Suppressor macrophage (primary cell): Measurements from ENCODE around the gene RNF150.
"Not testable (repeated sequence)": the region's sequence is repeated elsewhere in the genome, so short reads cannot be mapped to it uniquely, and the experiment has no call there.

Source experiments
- DNase-seq, 4 experiments: peaks; one replicate each; pipeline ENCODE4 v3.0.0-alpha.2; 2020 to 2022

Gene RNF150

DNA sequence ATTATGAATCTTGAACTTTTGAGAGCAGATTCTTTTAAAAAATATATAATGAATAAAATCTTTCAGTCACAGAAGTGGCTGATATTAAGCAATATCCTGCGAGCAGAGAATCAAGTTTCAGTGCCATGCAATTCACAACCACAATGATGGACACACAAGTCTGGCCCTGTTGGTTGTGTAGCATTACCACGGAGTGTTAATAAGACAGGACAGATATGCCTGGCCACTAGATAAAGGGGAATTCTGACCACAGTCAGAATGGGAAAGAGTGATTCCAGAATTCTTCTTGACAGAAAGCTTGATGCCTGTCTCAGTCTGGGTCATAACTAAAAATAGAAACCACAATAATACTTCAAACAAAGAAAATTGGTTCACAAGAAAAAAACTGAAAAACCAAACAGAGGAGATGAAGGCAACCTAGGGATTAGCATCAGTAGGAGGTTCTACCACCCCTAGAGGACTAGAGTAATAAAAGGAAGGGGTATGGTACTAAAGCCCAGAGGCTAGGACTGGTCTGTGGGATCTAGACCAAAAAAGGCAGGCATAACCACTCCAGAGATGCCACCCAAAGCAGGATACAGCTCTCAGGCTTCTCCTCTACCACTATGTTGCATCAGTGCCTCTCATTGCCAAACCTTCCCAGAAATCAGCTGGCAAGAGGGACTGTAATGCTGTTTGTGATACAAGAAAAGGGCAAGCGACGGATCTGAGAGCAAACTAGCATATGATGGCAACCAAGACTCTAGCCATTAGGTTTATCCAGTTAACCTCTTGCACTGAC, 59.0 kb downstream of the RNF150 start:
- DNase-seq: no peak

GRCh38 chr4:141066690-141067089, 66.6 kb downstream of the RNF150 start:
- no peak for DNase-seq

GRCh38 chr4:141065872-141066271, 67.4 kb downstream of the RNF150 start:
- no peak for DNase-seq

DNA sequence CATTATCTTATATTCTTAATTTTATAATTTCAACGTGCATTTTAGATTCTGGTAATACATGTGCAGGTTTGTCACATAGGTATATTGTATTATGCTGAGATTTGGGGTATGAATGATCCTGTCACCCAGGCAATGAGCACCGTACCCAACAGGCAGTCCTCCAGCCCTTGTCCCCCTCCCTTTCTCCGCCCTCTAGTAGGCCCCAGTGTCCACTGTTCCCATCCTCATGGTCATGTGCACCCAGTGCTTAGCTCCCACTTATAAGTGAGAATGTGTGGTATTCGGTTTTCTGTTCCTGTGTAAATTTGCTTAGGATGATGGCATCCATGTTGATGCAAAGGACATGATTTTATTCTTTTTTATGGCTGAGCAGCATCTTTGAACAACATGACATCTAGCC, 70.6 kb downstream of the RNF150 start:
- DNase-seq: no peak

DNA sequence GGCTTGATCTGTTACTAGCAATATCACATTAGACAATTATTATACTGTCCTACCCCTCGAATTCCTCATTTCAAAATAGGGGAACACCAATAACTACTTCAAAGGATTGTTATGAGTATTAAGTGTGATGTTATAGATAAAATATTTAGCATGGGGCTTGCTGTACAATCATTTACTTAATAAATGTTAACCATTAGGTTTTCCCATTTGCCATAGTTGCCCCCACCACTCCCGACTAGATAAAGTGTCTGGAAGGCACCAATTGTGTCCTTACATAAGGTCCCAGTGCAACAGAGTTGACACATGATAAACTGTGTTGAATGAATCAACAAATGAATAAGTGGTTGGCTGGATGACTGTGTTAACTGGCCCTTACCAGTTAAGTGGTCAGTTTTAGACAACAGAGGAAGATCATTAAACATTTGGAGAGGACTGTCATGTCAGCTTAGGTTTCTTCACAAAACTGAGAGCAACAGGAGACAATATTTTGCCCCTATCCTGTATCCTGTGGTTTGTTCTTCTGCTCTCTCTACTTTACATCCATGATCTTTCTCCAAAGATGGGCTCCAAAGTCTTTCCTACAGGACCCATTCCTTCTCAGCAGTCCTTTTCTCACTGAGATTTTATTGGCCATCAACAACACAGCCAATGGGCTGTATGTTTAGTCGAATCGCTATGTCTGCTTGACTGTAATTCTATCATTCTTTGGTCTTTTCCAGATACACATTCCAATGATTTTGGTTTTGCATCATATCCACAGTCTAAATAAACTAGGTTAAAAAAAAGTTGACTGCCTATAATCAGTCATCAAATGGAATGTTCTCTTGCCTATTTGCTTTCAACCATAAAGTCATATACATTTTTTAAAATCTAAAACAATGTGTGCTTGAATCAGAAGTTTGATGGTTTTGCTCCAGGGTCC, 74.4 kb downstream of the RNF150 start:
- no peak for DNase-seq

DNA sequence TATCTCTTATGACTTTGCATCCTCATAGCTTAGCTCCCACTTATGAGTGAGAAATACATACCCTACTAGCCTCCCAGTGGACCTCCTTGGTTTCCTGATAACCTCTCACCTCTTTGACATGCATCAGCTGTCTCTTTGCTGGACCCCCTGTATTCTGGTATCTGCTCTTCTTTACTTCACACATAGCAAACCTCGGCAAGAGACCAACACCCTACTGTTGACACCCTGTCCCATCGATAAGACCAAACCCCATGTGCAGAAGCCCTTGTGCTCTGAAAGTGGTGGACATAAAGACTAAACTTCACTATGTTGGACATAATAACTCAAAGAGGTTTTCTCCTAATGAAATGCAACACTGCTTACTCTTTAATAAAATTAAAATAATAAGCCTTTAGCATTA, 75.7 kb downstream of the RNF150 start:
- DNase-seq: no peak

DNA sequence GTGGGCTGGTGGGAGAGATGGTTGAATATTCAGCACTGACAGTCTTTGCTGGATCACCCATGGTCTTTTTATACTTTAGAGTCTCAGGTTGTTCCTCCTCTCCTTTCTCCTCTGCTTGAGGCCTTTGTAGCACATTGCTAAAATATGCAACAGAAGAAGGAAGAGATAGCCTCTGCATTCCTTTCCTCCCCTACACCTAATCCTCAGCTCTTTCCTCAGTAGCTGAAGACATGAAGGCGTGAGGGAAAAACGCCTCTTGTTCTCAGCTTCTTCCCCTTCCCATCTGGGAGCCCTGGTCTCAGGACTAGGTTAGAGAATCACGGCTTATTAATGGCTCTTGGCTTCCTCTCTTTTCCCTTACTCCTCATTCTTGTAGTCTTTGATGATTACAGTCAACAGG, 76.8 kb downstream of the RNF150 start:
- DNase-seq: no peak

GRCh38 chr4:141054446-141054845, 78.8 kb downstream of the RNF150 start:
- DNase-seq: no peak

DNA sequence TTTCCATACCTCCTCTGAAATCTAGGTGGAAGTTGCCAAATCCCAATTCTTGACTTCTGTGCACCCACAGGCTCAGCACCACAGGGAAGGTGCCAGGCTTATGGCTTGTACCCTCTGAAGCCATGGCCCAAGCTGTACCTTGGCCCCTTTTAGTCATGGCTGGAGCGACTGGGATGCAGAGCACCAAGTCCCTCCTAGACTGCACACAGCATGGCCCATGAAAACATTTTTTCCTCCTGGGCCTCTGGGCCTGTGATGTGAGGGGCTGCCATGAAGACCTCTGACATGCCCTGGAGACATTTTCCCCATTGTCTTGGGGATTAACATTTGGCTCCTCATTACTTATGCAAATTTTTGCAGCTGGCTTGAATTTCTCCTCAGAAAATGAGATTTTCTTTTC, 82.3 kb downstream of the RNF150 start:
- DNase-seq: not testable (repeated sequence)

DNA sequence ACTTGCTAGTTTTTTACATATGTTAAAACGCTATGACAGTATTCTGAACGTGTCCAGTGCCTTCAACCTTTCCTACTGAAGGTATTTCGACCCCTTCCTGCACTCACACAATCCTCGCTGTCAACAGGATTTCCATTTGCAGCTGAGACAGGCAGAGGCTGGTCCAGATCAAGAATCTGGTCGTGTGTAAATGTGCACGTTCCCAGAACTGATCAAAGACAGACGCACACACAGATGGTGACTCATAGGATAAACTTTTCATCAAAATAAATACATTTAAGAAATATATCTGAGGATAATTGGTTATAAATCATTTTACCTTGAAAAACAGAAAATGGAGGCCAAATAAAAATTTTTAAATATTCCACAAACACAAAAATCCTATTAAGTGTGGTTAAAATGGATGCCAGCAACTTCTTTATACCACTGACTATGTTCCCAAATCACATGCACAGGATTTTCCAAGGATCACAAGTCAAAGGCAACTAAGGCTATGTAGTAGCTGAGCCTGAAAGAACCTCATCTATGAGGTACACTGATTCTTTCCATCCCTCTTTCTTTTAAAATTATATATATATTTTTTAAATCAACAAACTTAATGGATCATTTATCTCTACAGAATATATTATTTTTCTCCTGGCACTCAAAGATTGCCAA, 85.9 kb downstream of the RNF150 start:
- DNase-seq: no peak

- DNase-seq: peak; percentile 37 to 70 (median 61)
Measured at GRCh38 chr4:141046255-141046654, 87.0 kb downstream of the RNF150 start.

- DNase-seq: no peak
Measured at GRCh38 chr4:141045848-141046247, 87.4 kb downstream of the RNF150 start.

GRCh38 chr4:141041021-141041476, 92.2 kb downstream of the RNF150 start:
- DNase-seq: no peak

DNA sequence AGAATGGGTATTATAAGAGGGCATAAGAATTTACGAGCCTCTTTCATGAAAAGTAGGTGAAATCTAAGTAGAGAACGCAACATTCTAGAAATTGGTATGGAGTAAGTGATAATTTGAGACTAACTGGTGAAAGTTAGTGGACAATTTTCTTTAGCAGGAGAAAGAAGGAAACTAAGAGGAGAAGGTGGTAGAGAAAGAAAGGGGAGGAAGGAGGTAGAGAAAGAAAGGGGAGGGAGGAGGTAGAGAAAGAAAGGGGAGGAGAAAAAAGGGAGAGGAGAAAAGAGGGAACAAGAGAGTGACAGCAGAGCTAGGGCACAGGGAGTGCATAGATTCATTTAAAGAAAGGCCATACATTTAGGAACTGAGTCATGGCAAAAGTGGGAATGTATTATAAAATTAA, 94.1 kb downstream of the RNF150 start:
- no peak for DNase-seq

GRCh38 chr4:141038428-141038827, 94.8 kb downstream of the RNF150 start:
- no peak for DNase-seq

DNA sequence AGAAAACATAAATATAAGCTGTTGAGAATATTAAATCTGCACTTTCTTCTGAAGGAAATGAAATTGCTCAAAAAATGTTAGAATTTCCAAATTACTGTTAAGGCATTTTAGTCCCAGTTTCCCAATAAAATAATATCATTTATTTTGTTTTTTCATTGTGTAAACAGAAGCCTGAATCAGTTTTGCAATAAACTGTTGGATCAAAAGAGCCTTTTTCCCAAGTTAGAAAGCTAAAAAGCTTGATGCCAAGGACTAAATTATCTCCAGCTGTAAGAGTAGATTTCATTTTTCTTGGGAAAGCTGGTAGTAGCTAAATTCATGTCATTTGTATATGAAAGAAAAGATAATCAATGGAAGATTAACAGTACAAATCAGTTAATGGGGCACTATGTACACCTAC, 95.8 kb downstream of the RNF150 start:
- DNase-seq: no peak

DNA sequence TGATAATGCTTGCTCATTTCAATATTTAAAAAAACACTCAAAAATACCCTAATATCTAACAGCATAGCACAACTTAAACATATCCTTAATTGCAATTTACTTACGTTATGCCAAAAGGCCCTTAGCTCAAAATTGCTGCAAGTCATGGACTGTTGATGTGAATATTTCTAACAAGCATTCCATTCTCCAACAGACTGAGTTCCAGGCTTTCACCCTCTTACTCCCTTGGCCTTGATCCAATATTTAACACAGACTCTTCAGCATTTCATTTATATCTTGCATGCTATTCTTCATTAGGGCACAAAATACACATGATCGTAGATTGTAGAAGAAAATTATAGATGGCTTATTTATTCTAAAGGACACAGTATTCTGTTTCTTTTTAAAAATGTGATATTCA, 96.5 kb downstream of the RNF150 start:
- DNase-seq: no peak

DNA sequence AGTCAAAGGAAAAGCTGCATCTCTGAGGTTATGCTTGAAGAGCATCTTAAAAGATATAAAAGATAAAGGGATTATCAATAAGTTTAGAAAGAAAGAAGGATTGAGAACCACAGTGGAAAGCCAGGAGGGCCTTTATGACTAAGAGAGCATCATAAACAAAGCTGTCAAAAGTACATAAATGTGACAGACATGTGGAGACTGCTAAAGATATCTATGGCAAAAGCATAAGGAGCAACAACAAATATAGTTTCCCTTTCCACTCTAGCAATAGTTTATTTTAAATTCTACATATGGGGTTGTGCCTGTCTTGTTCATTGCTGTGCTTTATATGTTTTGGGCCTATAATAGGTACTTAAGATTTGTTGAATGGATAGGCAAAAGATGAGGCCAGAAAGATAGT, 97.3 kb downstream of the RNF150 start:
- no peak for DNase-seq

DNA sequence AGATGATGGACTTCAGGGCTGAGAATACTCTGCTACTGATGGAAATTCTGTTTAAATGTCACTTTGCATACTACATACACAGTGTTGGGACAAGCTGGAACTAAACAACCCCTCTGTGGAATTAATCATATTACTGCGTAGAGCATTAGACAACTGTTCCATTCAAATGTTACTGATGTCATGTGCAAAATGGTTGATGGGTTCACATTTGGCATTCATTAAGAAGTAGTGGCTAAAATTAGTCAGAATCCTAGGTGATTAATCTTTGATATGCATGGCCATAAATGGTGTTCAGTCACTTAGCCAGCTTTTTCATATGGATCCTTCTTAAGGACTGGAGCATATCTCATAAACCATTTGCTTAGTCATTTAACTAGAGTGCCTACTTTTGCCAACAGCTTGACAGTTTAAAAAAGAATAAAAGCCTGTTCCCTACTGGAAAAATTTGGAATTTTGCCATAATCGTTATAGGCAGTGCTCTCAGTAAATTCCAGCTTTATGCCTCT, 105.2 kb downstream of the RNF150 start:
- DNase-seq: no peak

- DNase-seq: peak in 2 of 4 experiments; percentile 3 to 4
Measured at GRCh38 chr4:141027421-141027820, 105.8 kb downstream of the RNF150 start.

- no peak for DNase-seq
Measured at GRCh38 chr4:141026900-141027299, 106.4 kb downstream of the RNF150 start.

- no peak for DNase-seq
Measured at GRCh38 chr4:141023051-141023450, 110.2 kb downstream of the RNF150 start.

- DNase-seq: no peak
Measured at GRCh38 chr4:141022111-141022695, 111.1 kb downstream of the RNF150 start.
